ENCODE data around the gene SPRYD3.

GRCh38 chr12:53061404-53062010 lies 17.7 kb downstream of the SPRYD3 start:
- TF ChIP-seq CTCF (IDR thresholded peaks at IDR 0.05) (no peak), POLR2A (IDR thresholded peaks at IDR 0.05) (no peak), EP300 (IDR thresholded peaks at IDR 0.05) (no peak)

All from ovary (tissue), 3 donors.